HCT116 (cell line): ENCODE results near the gene TAF1C. TPM values are rescaled to one million over a fixed set of nuclear protein-coding genes. Genes with fewer than 3 reads are reported as not detected.

Experiments
- ATAC-seq: fragments of 200-7000 bp; cut with Tn5 transposase; 2 replicates; pipeline ENCODE4 v1.9.1; 2020; ENCODE audit warnings: mild to moderate bottlenecking, moderate library complexity
- BruUV-seq: library from RNA; stranded (reverse); fragments of 400-500 nt; replicated peaks from 2 replicates; lab custom pipeline; 2021; lab: Mats Ljungman, UMichigan
- CTCF ChIA-PET: fragments of 300-600 bp; sonication (Branson Sonifier 250); formaldehyde crosslinking; loops from one replicate; lab custom pipeline; 2021; ENCODE audit warnings: antibody characterized with exemption; lab: Charles Lee
- POLR2A ChIA-PET: fragments of 300-600, 350-600 bp; sonication (Branson Sonifier 250); formaldehyde crosslinking; loops from one replicate; lab custom pipeline; 2021; ENCODE audit warnings: antibody characterized with exemption; lab: Charles Lee
- RAD21 ChIA-PET, 2 experiments: fragments of 300-600 bp; sonication (Branson Sonifier 250); formaldehyde crosslinking; loops; one replicate each; lab custom pipeline; 2023; ENCODE audit warnings: low total read pairs in 2 of 2; ENCODE audit not compliant: uncharacterized antibody in 2 of 2, unreplicated experiment in 2 of 2, low non-redundant PET in 1 of 2; lab: Charles Lee
- DNase-seq: peaks from one replicate; pipeline ENCODE4 v3.0.0-alpha.2; 2010; ENCODE audit warnings: low read depth, low spot score
- H2AFZ ChIP-seq: fragments of 200-600 bp; shearing (Covaris generic), sonication (generic); 2 replicates; pipeline ENCODE4 v1.6.1; 2017; ENCODE audit warnings: low read depth, mixed run types, mixed read lengths, antibody characterized with exemption, low read length; ENCODE audit not compliant: poor library complexity, severe bottlenecking
- H3K27ac ChIP-seq: 2 replicates; pipeline ENCODE4 v1.5.1; 2012; ENCODE audit warnings: low read depth, low read length
- H3K27me3 ChIP-seq: fragments of 200-600 bp; sonication (generic); 2 replicates; pipeline ENCODE4 v1.6.1; 2016; ENCODE audit warnings: mixed run types, low read length, mixed read lengths; ENCODE audit not compliant: insufficient read depth
- H3K36me3 ChIP-seq, 2 experiments: fragments of 200-500 bp in 1 of 2; fragments of 200-600 bp in 1 of 2; sonication (Bioruptor generic) in 1 of 2; sonication (generic) in 1 of 2; 2 replicates each; pipeline versions ENCODE4 v1.5.1 to v1.6.1; 2014 to 2016; ENCODE audit warnings: low read length in 2 of 2, inconsistent platforms in 1 of 2, mixed read lengths in 1 of 2, mixed run types in 1 of 2; ENCODE audit not compliant: insufficient read depth in 2 of 2, control insufficient read depth in 1 of 2
- H3K4me1 ChIP-seq, 2 experiments: fragments of 200-600 bp in 1 of 2; sonication (generic) in 1 of 2; 2 replicates each; pipeline versions ENCODE4 v1.5.1 to v1.6.1; 2012 to 2017; ENCODE audit warnings: low read length in 2 of 2, inconsistent platforms in 1 of 2, mild to moderate bottlenecking in 1 of 2, mixed read lengths in 1 of 2, mixed run types in 1 of 2, moderate library complexity in 1 of 2; ENCODE audit not compliant: insufficient read depth in 2 of 2, control insufficient read depth in 1 of 2
- H3K4me2 ChIP-seq: fragments of 200-600 bp; sonication (generic); 2 replicates; pipeline ENCODE4 v1.6.1; 2017; ENCODE audit warnings: mixed run types, low read length, mixed read lengths
- H3K4me3 ChIP-seq, 2 experiments: fragments of 200-600 bp in 1 of 2; sonication (generic) in 1 of 2; replicated peaks in 1 of 2; 2 replicates each; pipeline ENCODE4 v1.5.1; 2011 to 2016; ENCODE audit warnings: low read length in 2 of 2, control low read depth in 1 of 2, low read depth in 1 of 2, mild to moderate bottlenecking in 1 of 2, mixed read lengths in 1 of 2, mixed run types in 1 of 2
- H3K79me2 ChIP-seq: fragments of 200-600 bp; sonication (generic); 2 replicates; pipeline ENCODE4 v1.6.1; 2017; ENCODE audit warnings: mild to moderate bottlenecking, mixed run types, low read length, moderate library complexity, mixed read lengths; ENCODE audit not compliant: insufficient read depth
- H3K9ac ChIP-seq: fragments of 200-600 bp; sonication (generic); 2 replicates; pipeline ENCODE4 v1.6.1; 2016; ENCODE audit warnings: low read length, mixed read lengths
- H3K9me2 ChIP-seq: fragments of 200-600 bp; sonication (generic), shearing (Covaris generic); 2 replicates; pipeline ENCODE4 v1.6.1; 2017; ENCODE audit warnings: mixed run types, mild to moderate bottlenecking, moderate library complexity; ENCODE audit not compliant: insufficient read depth
- H3K9me3 ChIP-seq, 2 experiments: fragments of 200-500 bp in 1 of 2; fragments of 200-600 bp in 1 of 2; sonication (Bioruptor generic) in 1 of 2; sonication (generic) in 1 of 2; 2 replicates each; pipeline ENCODE4 v1.6.1; 2014 to 2017; ENCODE audit warnings: low read length in 2 of 2, mixed read lengths in 2 of 2, inconsistent platforms in 1 of 2, low read depth in 1 of 2, mild to moderate bottlenecking in 1 of 2, mixed run types in 1 of 2, moderate library complexity in 1 of 2; ENCODE audit not compliant: control insufficient read depth in 1 of 2, insufficient read depth in 1 of 2
- H4K20me1 ChIP-seq: fragments of 200-600 bp; sonication (generic), shearing (Covaris generic); 2 replicates; pipeline ENCODE4 v1.6.1; 2017; ENCODE audit warnings: mixed run types, mild to moderate bottlenecking, moderate library complexity; ENCODE audit not compliant: insufficient read depth
- CEBPB ChIP-seq: IDR thresholded peaks from 2 replicates; pipeline ENCODE4 v1.6.1; 2012; ENCODE audit warnings: low read depth
- EGR1 ChIP-seq: IDR thresholded peaks from 2 replicates; pipeline ENCODE4 v1.6.1; 2012; ENCODE audit warnings: low read depth
- ELF1 ChIP-seq: IDR thresholded peaks from 2 replicates; pipeline ENCODE4 v1.6.1; 2012; ENCODE audit warnings: low read depth, borderline replicate concordance
- EZH2 ChIP-seq: fragments of 200-600 bp; sonication (generic); IDR thresholded peaks from 2 replicates; pipeline ENCODE4 v1.6.1; 2017; ENCODE audit warnings: antibody characterized with exemption, mixed run types
- EZH2phosphoT487 ChIP-seq: fragments of 200-600 bp; IDR thresholded peaks from 2 replicates; pipeline ENCODE4 v1.6.1; 2018; ENCODE audit warnings: antibody characterized with exemption, borderline replicate concordance
- FOSL1 ChIP-seq: IDR thresholded peaks from 2 replicates; pipeline ENCODE4 v1.6.1; 2012; ENCODE audit warnings: low read depth
- JUND ChIP-seq: IDR thresholded peaks from 2 replicates; pipeline ENCODE4 v1.6.1; 2012
- POLR2A ChIP-seq: IDR thresholded peaks from 2 replicates; pipeline ENCODE4 v1.7.0; 2011; ENCODE audit warnings: borderline replicate concordance; ENCODE audit not compliant: insufficient read depth, insufficient read length; ENCODE audit errors: extremely low read depth
- RAD21 ChIP-seq: IDR thresholded peaks from 2 replicates; pipeline ENCODE4 v1.6.1; 2012; ENCODE audit warnings: low read depth, mild to moderate bottlenecking
- SIN3A ChIP-seq: IDR thresholded peaks from 2 replicates; pipeline ENCODE4 v1.6.1; 2012; ENCODE audit warnings: low read depth
- SP1 ChIP-seq: IDR thresholded peaks from 2 replicates; pipeline ENCODE4 v1.6.1; 2012; ENCODE audit warnings: low read depth
- SRF ChIP-seq: IDR thresholded peaks from 2 replicates; pipeline ENCODE4 v1.6.1; 2012; ENCODE audit warnings: low read depth
- TCF7L2 ChIP-seq: IDR thresholded peaks from 2 replicates; pipeline ENCODE4 v1.7.0; 2011; ENCODE audit warnings: borderline replicate concordance, inconsistent platforms; ENCODE audit not compliant: insufficient read depth, insufficient read length; ENCODE audit errors: extremely low read depth
- YY1 ChIP-seq: IDR thresholded peaks from 2 replicates; pipeline ENCODE4 v1.6.1; 2011; ENCODE audit warnings: low read length, low read depth, moderate library complexity, mild to moderate bottlenecking; ENCODE audit not compliant: insufficient replicate concordance; ENCODE audit errors: extremely low read depth
- ZFX ChIP-seq: fragments of 450-650 bp; IDR thresholded peaks from 2 replicates; pipeline ENCODE4 v1.6.1; 2017
- intact Hi-C: fragments of 100-400 bp; cut with micrococcal nuclease; formaldehyde crosslinking; loops from 2 replicates; pipeline ENCODE4 v1.10.0; 2022
- total RNA-seq: library from RNA; stranded (reverse); gene quantifications from one replicate; pipeline ENCODE4 v1.2.1, GENCODE V29; 2021; ENCODE audit not compliant: unreplicated experiment
- TF ChIP-seq, protein P1 (sequence below): IDR thresholded peaks from 2 replicates; pipeline ENCODE4 v1.6.1; 2011; ENCODE audit warnings: mild to moderate bottlenecking, low read length, moderate library complexity; ENCODE audit not compliant: insufficient replicate concordance; ENCODE audit errors: extremely low read depth
- TF ChIP-seq, protein P2 (sequence below), 3 experiments: fragments of 200-600 bp in 1 of 3; sonication (generic) in 1 of 3; IDR thresholded peaks in 2 of 3; conservative IDR thresholded peaks in 1 of 3; 2 replicates each; pipeline ENCODE4 v1.5.1; 2012 to 2017; ENCODE audit warnings: low read depth in 2 of 3, low read length in 2 of 3, antibody characterized with exemption in 1 of 3, borderline replicate concordance in 1 of 3, control low read depth in 1 of 3, mild to moderate bottlenecking in 1 of 3, mixed read lengths in 1 of 3, mixed run types in 1 of 3, moderate library complexity in 1 of 3; ENCODE audit not compliant: insufficient read depth in 1 of 3
- TF ChIP-seq, protein P3 (sequence below): IDR thresholded peaks from 2 replicates; pipeline ENCODE4 v1.6.1; 2012

TAF1C gene
- total RNA-seq, 1 experiment from 2014 or later, result 76.3 TPM

DNA sequence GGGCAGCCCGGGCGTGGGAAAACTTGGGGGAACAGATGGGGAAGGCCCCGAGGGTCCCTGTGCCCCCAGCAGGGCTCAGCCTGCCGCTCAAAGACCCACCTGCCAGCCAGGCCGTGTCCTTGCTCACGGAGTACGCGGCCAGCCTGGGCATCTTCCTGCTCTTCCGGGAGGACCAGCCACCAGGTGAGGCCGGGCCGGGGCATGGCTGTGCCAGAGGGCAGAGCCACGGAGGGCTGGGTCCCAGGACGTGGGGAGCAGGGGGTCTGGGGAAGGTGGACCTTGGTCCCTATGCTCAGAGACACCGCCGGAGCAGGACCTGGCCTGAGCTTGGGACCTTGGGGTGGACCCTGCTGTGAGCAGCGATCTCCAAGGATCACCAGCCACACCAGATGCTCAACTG, 4.6 kb upstream of the TAF1C start:
- Histone ChIP-seq H3K9ac (no peak overlapping the region), H3K79me2 (peaks cover 4% of the 10 kb centered on the region), H3K4me3 (no peak overlapping the region), H3K9me3 (no peaks in the 10 kb centered on the region), H3K4me2 (no peak overlapping the region), H3K4me1 (peaks cover 0 to 3% of the 10 kb centered on the region in 2 experiments; a peak in 2 of 4 replicates), H3K36me3 (no peaks in the 10 kb centered on the region), H3K27ac (no peak overlapping the region), H3K9me2 (no peaks in the 10 kb centered on the region), H2AFZ (no peak overlapping the region), H3K27me3 (no peaks in the 10 kb centered on the region), H4K20me1 (no peaks in the 10 kb centered on the region)
- RAD21 ChIA-PET, result no interaction called here
- DNase-seq (no peak), ATAC-seq (no peak)
- POLR2A ChIA-PET, result no interaction called here
- CTCF ChIA-PET, result no interaction called here
- TF ChIP-seq EGR1, result no peak
- TF ChIP-seq JUND, result no peak
- TF ChIP-seq CEBPB, result no peak
- TF ChIP-seq ZFX, result no peak
- intact Hi-C loops, result no loop called here
- BruUV-seq, result no TSS peak

DNA sequence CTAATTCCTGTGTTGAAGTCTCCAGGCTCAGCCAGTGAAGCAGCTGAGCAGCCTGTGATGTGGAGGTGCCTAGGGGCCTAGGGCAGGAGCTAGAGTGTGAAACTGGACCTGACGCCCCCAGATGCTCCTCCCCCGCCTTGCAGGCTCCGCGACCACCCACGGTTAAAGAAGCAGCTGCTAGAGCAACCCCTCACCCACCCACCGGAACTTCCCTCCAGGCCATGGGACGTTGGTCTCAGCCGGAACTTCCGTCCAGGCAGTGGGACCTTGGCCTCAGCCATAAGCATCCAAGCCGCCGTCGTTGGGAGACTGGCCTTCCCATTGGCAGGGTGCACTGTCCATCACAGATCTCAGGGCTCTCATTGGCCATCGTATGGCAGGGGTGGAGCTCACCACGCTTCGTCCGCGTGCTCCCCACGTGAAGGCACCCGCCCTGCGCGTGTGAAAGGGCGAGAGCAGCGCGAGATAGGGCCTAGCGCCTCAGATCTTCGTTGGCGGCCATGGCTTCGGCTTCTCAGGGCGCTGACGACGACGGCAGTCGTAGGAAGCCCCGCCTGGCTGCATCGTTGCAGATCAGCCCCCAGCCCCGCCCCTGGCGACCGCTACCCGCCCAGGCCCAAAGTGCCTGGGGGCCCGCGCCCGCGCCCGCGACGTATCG, 4.0 kb upstream of the TAF1C start, which contains the start of gene ADAD2:
TSS of gene ADAD2 (plus strand) at position 427 of the 658 bp plus-strand sequence. CDS start at position 501, 74 bp downstream.
- Histone ChIP-seq H3K27ac (no peak within 1 kb of the TSS), H3K36me3 (no peaks in the 10 kb centered on the region), H3K9ac (no peak within 1 kb of the TSS), H3K4me1 (peaks cover 3 to 7% of the 10 kb centered on the region in 2 experiments; a peak in 3 of 4 replicates), H3K9me3 (no peaks in the 10 kb centered on the region), H3K4me2 (no peak within 1 kb of the TSS), H3K27me3 (no peaks in the 10 kb centered on the region), H4K20me1 (no peaks in the 10 kb centered on the region), H3K9me2 (no peaks in the 10 kb centered on the region), H3K79me2 (peaks cover 10% of the 10 kb centered on the region), H2AFZ (no peak within 1 kb of the TSS), H3K4me3 (no peak within 1 kb of the TSS)
- DNase-seq (peak; percentile 37), ATAC-seq (peak; percentile 47)
- BruUV-seq, result no TSS peak
- RAD21 ChIA-PET, result no interaction called here
- intact Hi-C loops, result no loop called here
- CTCF ChIA-PET, result no interaction called here
- POLR2A ChIA-PET, result no interaction called here
- TF ChIP-seq SIN3A (no peak), TCF7L2 (no peak), EZH2 (no peak), POLR2A (no peak), EGR1 (no peak), EZH2phosphoT487 (no peak), YY1 (no peak), SRF (no peak), SP1 (no peak; the same call in 1 of the 2 replicates), RAD21 (no peak), ELF1 (no peak), CEBPB (no peak), JUND (no peak), FOSL1 (no peak)
- TF ChIP-seq, protein P1, sequence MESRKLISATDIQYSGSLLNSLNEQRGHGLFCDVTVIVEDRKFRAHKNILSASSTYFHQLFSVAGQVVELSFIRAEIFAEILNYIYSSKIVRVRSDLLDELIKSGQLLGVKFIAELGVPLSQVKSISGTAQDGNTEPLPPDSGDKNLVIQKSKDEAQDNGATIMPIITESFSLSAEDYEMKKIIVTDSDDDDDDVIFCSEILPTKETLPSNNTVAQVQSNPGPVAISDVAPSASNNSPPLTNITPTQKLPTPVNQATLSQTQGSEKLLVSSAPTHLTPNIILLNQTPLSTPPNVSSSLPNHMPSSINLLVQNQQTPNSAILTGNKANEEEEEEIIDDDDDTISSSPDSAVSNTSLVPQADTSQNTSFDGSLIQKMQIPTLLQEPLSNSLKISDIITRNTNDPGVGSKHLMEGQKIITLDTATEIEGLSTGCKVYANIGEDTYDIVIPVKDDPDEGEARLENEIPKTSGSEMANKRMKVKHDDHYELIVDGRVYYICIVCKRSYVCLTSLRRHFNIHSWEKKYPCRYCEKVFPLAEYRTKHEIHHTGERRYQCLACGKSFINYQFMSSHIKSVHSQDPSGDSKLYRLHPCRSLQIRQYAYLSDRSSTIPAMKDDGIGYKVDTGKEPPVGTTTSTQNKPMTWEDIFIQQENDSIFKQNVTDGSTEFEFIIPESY, result no peak
- TF ChIP-seq, protein P2, sequence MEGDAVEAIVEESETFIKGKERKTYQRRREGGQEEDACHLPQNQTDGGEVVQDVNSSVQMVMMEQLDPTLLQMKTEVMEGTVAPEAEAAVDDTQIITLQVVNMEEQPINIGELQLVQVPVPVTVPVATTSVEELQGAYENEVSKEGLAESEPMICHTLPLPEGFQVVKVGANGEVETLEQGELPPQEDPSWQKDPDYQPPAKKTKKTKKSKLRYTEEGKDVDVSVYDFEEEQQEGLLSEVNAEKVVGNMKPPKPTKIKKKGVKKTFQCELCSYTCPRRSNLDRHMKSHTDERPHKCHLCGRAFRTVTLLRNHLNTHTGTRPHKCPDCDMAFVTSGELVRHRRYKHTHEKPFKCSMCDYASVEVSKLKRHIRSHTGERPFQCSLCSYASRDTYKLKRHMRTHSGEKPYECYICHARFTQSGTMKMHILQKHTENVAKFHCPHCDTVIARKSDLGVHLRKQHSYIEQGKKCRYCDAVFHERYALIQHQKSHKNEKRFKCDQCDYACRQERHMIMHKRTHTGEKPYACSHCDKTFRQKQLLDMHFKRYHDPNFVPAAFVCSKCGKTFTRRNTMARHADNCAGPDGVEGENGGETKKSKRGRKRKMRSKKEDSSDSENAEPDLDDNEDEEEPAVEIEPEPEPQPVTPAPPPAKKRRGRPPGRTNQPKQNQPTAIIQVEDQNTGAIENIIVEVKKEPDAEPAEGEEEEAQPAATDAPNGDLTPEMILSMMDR (IDR thresholded peaks at IDR 0.05 in 2 of 3, conservative IDR thresholded peaks at IDR 0.05 in 1 of 3; ENCODE audit: borderline replicate concordance in 1 of 3, insufficient read depth in 1 of 3, low read depth in 2 of 3, low read length in 2 of 3), result no peak
- TF ChIP-seq, protein P3, sequence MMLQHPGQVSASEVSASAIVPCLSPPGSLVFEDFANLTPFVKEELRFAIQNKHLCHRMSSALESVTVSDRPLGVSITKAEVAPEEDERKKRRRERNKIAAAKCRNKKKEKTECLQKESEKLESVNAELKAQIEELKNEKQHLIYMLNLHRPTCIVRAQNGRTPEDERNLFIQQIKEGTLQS, result no peak
